Neural crest cell (in vitro differentiated cells): ENCODE results near the gene TATDN2. TPM values are rescaled to one million over a fixed set of nuclear protein-coding genes. Genes with fewer than 3 reads are reported as not detected.
A peak's percentile ranks its signal among the peaks of the same experiment; 100 is the strongest.

Experiments used
- DNase-seq: peaks from one replicate; pipeline ENCODE4 v3.0.0; 2021; ENCODE audit warnings: low read depth, mixed read lengths, low spot score
- H3K27ac Mint-ChIP-seq: one replicate; pipeline ENCODE4 v1.8.0; 2021; ENCODE audit warnings: mild to moderate bottlenecking, mixed read lengths; ENCODE audit not compliant: unreplicated experiment
- H3K27me3 Mint-ChIP-seq: 2 replicates; pipeline ENCODE4 v1.8.0; 2021; ENCODE audit warnings: low read depth, mild to moderate bottlenecking, mixed read lengths
- H3K36me3 Mint-ChIP-seq: 2 replicates; pipeline ENCODE4 v1.8.0; 2021; ENCODE audit warnings: low read depth, mild to moderate bottlenecking, mixed read lengths
- H3K4me1 Mint-ChIP-seq: 2 replicates; pipeline ENCODE4 v1.8.0; 2021; ENCODE audit warnings: mixed read lengths
- H3K4me3 Mint-ChIP-seq: one replicate; pipeline ENCODE4 v1.8.0; 2021; ENCODE audit warnings: mild to moderate bottlenecking, mixed read lengths
- H3K9me3 Mint-ChIP-seq: 2 replicates; pipeline ENCODE4 v1.8.0; 2021; ENCODE audit warnings: mixed read lengths
- total RNA-seq: library from RNA; stranded (reverse); gene quantifications from 2 replicates; pipeline ENCODE4 v1.2.1, GENCODE V29; 2021
- TF ChIP-seq, protein P1 (sequence below): fragments of 200-600 bp; sonication (generic); conservative IDR thresholded peaks from 2 replicates; pipeline ENCODE4 v1.5.0; 2021; ENCODE audit warnings: antibody characterized with exemption, mild to moderate bottlenecking

TATDN2 gene
- total RNA-seq, 1 donor from 2014 or later, result 40.5 TPM

DNA sequence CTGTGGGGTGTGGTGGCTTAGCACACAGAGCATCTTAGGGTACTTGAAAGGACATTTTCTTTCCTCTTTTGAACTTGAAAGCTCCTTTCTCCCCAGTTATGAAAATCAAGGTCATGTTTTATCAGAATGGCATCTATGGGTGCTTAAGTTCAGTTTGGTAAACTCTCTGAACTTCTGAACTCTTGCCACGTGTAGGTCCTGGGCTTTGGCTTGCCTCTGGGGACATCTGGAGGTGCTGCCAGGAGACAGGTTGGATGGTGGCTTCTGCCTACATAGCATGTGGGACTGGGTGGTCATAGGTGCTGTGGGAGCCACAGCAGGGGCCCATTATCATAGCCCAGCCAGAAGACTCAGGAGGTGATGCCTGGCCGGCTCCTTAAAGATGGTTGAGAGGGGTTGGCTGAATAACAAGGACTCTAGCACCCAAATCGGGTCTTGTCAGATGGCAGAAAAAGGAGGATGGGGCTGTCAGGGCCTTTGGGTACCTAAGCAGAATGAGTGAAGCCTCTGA lies 28.9 kb downstream of the TATDN2 start:
- Mint-ChIP-seq H3K27ac (no peak overlapping the region), H3K4me1 (peaks cover 18% of the 10 kb centered on the region), H3K27me3 (no peaks in the 10 kb centered on the region), H3K36me3 (peaks cover 2% of the 10 kb centered on the region), H3K4me3 (no peak overlapping the region), H3K9me3 (no peaks in the 10 kb centered on the region)
- TF ChIP-seq, protein P1, sequence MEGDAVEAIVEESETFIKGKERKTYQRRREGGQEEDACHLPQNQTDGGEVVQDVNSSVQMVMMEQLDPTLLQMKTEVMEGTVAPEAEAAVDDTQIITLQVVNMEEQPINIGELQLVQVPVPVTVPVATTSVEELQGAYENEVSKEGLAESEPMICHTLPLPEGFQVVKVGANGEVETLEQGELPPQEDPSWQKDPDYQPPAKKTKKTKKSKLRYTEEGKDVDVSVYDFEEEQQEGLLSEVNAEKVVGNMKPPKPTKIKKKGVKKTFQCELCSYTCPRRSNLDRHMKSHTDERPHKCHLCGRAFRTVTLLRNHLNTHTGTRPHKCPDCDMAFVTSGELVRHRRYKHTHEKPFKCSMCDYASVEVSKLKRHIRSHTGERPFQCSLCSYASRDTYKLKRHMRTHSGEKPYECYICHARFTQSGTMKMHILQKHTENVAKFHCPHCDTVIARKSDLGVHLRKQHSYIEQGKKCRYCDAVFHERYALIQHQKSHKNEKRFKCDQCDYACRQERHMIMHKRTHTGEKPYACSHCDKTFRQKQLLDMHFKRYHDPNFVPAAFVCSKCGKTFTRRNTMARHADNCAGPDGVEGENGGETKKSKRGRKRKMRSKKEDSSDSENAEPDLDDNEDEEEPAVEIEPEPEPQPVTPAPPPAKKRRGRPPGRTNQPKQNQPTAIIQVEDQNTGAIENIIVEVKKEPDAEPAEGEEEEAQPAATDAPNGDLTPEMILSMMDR, result no peak
- no peak for DNase-seq

DNA sequence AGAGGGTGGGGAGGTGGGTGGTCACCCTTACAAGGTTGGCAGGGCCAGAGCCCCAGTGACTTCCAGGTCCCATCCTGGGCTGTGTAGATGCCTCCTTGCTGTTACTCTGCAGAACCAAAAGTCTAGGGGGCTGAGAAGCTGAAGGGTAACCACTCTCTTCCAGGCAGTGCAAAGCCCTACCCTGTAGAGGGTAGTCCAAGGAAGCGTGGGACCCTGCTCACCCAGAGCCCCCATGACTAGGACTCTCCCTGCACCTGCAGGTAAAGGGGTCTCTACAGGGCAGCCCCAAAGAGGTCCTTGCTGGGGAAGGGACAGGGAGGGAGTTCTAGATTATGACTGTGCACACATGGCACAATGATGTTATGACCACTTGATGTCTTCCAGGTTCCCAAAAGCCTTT lies 30.2 kb downstream of the TATDN2 start:
- Mint-ChIP-seq H3K9me3 (no peaks in the 10 kb centered on the region), H3K36me3 (peaks cover 2% of the 10 kb centered on the region), H3K27me3 (no peaks in the 10 kb centered on the region), H3K4me3 (no peak overlapping the region), H3K4me1 (peaks cover 10% of the 10 kb centered on the region), H3K27ac (no peak overlapping the region)
- DNase-seq, result no peak
- TF ChIP-seq, protein P1, result no peak

DNA sequence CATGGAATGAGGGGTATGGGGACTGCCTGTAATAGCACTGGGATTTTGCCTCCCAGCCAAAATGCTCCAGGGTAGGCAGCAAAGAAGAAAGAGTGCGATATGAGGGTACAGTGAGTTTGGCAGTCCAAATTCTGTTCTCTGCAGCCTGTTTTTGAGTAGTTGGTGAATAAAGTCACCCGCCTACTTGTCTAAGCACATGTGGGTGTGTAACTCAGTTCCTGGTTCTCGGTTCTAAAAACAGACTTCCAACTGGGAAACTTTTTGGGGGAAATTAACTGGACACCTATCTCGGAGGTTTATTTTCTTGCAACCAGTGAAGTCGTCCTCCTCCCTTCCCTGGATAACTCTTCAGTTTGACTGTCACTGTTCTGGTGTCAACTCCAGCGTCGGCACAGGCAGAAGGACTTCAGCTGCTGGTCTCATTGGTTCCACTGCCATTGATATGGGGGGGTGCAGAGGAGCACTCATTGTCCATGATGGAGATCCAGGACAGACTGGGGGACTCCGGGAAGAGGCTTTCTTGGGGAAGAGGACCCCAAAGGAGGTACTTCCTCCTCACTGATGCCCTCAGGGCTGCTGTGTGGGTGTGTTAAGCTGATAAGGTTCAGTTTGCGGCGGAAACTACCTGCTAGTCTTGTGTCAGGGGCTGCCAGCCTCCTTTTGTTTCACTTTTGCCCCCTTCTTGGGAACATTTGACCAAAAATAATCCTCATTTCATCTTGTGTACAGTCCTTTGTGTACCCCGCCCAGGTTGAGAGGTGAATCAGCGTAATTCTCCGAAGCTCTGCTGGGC lies 31.3 kb downstream of the TATDN2 start:
- peaks cover under 1% of the 10 kb centered on the region for H3K4me1 Mint-ChIP-seq
- H3K36me3 Mint-ChIP-seq, result peaks cover 2% of the 10 kb centered on the region
- TF ChIP-seq, protein P1, result no peak
- no peak overlapping the region for H3K4me3 Mint-ChIP-seq
- no peak for DNase-seq
- H3K27me3 Mint-ChIP-seq, result no peaks in the 10 kb centered on the region
- no peak overlapping the region for H3K27ac Mint-ChIP-seq
- H3K9me3 Mint-ChIP-seq, result no peaks in the 10 kb centered on the region

DNA sequence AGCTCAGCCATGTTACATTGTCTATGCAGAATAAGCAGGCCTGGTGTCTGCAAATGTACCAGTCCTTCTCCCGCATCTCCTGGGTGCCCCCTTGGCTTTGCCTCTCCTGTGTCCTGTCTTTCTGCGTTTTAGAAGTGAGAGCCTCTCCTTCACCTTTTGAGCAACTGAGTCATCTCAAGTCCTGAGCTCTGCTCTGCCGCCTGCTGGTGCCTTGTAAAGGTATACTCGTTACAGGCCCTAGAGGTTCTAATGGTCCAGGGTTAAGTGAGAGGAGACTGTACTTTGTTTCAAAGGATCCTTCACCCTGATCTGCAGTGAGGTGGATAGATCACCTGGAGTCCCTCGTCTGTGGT lies 31.9 kb downstream of the TATDN2 start:
- no peaks in the 10 kb centered on the region for H3K27me3 Mint-ChIP-seq
- H3K9me3 Mint-ChIP-seq, result no peaks in the 10 kb centered on the region
- H3K36me3 Mint-ChIP-seq, result peaks cover 2% of the 10 kb centered on the region
- H3K4me1 Mint-ChIP-seq, result no peaks in the 10 kb centered on the region
- H3K27ac Mint-ChIP-seq, result peak overlapping the region; percentile 57
- H3K4me3 Mint-ChIP-seq, result no peak overlapping the region
- TF ChIP-seq, protein P1, result no peak
- DNase-seq, result no peak

DNA sequence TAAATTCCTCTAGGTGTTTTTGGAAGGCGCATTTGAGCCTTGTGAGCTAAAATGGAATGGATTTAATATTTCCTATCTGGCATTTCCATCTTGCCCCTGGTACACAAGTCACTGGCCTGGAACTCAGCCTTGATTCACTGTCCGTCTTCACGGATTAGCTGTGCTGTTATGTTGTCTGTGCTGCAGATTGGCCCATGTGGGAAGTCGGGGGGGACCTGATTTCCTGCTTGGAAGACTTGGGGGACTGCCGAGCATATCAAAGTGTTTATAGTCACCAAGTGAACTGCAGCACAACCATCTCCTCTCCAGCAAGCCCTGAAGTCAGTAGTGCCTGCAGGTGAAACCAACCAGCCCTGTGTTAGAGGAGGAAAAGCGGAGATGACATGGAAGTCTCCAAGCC lies 32.3 kb downstream of the TATDN2 start:
- Mint-ChIP-seq H3K4me3 (no peak overlapping the region), H3K27me3 (no peaks in the 10 kb centered on the region), H3K36me3 (peaks cover 2% of the 10 kb centered on the region), H3K9me3 (no peaks in the 10 kb centered on the region), H3K27ac (no peak overlapping the region), H3K4me1 (no peaks in the 10 kb centered on the region)
- DNase-seq, result no peak
- TF ChIP-seq, protein P1, result no peak
